IMR-90 (cell line): Measurements from ENCODE around the gene GUCY2D. TPM values are rescaled to one million over a fixed set of nuclear protein-coding genes. Genes with fewer than 3 reads are reported as not detected.

Experiments
- ATAC-seq: fragments of 200-7000 bp; cut with Tn5 transposase; 2 replicates; pipeline ENCODE4 v1.9.1; 2020; ENCODE audit warnings: low read depth, mild to moderate bottlenecking, moderate library complexity
- BruUV-seq: library from RNA; stranded (reverse); fragments of 400-500 nt; replicated peaks from 2 replicates; lab custom pipeline; 2021; lab: Mats Ljungman, UMichigan
- CTCF ChIA-PET: fragments of 300-600 bp; formaldehyde crosslinking; extraction: SDS; loops from one replicate; lab custom pipeline; 2021; ENCODE audit warnings: antibody characterized with exemption; lab: Yijun Ruan, JAX
- POLR2A ChIA-PET: fragments of 300-600 bp; sonication (Branson Sonifier 250); formaldehyde crosslinking; loops from one replicate; lab custom pipeline; 2022; ENCODE audit warnings: antibody characterized with exemption; ENCODE audit not compliant: unreplicated experiment; lab: Charles Lee
- DNase-seq: peaks from one replicate; pipeline ENCODE4 v3.0.0; 2013
- H2AFZ ChIP-seq: replicated peaks from 2 replicates; pipeline ENCODE3; 2013; ENCODE audit warnings: low read length, mild to moderate bottlenecking; ENCODE audit not compliant: poor library complexity
- H2AK5ac ChIP-seq: 2 replicates; pipeline ENCODE4 v1.6.1; 2013; ENCODE audit warnings: low read depth, low read length, inconsistent platforms
- H2AK9ac ChIP-seq: replicated peaks from 2 replicates; pipeline ENCODE3; 2013; ENCODE audit warnings: mild to moderate bottlenecking, low read depth, low read length, moderate library complexity; ENCODE audit not compliant: poor library complexity
- H2BK120ac ChIP-seq: 2 replicates; pipeline ENCODE4 v1.6.1; 2013; ENCODE audit warnings: low read depth, low read length, inconsistent platforms
- H2BK15ac ChIP-seq: 3 replicates; pipeline ENCODE4 v1.6.1; 2013; ENCODE audit warnings: low read depth, low read length, inconsistent platforms
- H2BK20ac ChIP-seq: 2 replicates; pipeline ENCODE4 v1.6.1; 2013; ENCODE audit warnings: low read depth, mild to moderate bottlenecking, inconsistent platforms, low read length, moderate library complexity
- H2BK5ac ChIP-seq: 2 replicates; pipeline ENCODE4 v1.6.1; 2013; ENCODE audit warnings: mild to moderate bottlenecking, low read depth, low read length, inconsistent platforms; ENCODE audit not compliant: poor library complexity, severe bottlenecking
- H3K14ac ChIP-seq: replicated peaks from 2 replicates; pipeline ENCODE4 v1.6.1; 2013; ENCODE audit warnings: low read depth, low read length, inconsistent platforms
- H3K18ac ChIP-seq: 2 replicates; pipeline ENCODE4 v1.6.1; 2013; ENCODE audit warnings: low read depth, low read length, control low read depth
- H3K23ac ChIP-seq: 2 replicates; pipeline ENCODE4 v1.6.1; 2013; ENCODE audit warnings: low read depth, low read length, inconsistent platforms
- H3K27ac ChIP-seq: 2 replicates; pipeline ENCODE4 v1.5.1; 2013; ENCODE audit warnings: mild to moderate bottlenecking, control low read depth, low read length; ENCODE audit not compliant: insufficient read depth
- H3K27me3 ChIP-seq: 2 replicates; pipeline ENCODE4 v1.6.1; 2013; ENCODE audit warnings: low read length; ENCODE audit not compliant: control insufficient read depth, insufficient read depth
- H3K36me3 ChIP-seq: 2 replicates; pipeline ENCODE4 v1.6.1; 2013; ENCODE audit warnings: low read length, mixed read lengths; ENCODE audit not compliant: control insufficient read depth, insufficient read depth
- H3K4ac ChIP-seq: 2 replicates; pipeline ENCODE4 v1.6.1; 2013; ENCODE audit warnings: low read depth, low read length, inconsistent platforms
- H3K4me1 ChIP-seq: 2 replicates; pipeline ENCODE4 v1.6.1; 2013; ENCODE audit warnings: low read length, mixed read lengths; ENCODE audit not compliant: control insufficient read depth, insufficient read depth
- H3K4me2 ChIP-seq: 2 replicates; pipeline ENCODE4 v1.6.1; 2013; ENCODE audit warnings: low read depth, mild to moderate bottlenecking, control low read depth, low read length, moderate library complexity
- H3K4me3 ChIP-seq: 2 replicates; pipeline ENCODE4 v1.5.1; 2013; ENCODE audit warnings: low read depth, mild to moderate bottlenecking, control low read depth, low read length, moderate library complexity; ENCODE audit not compliant: insufficient read depth
- H3K56ac ChIP-seq: 2 replicates; pipeline ENCODE4 v1.6.1; 2013; ENCODE audit warnings: low read length, inconsistent platforms; ENCODE audit not compliant: insufficient read depth; ENCODE audit errors: extremely low read depth
- H3K79me1 ChIP-seq, 2 experiments: 2 replicates each; pipeline ENCODE4 v1.6.1; 2013; ENCODE audit warnings: low read length in 2 of 2, inconsistent platforms in 1 of 2, low read depth in 1 of 2
- H3K9ac ChIP-seq: 2 replicates; pipeline ENCODE4 v1.6.1; 2013; ENCODE audit warnings: low read depth, low read length, control low read depth
- H3K9me1 ChIP-seq: 2 replicates; pipeline ENCODE4 v1.6.1; 2013; ENCODE audit warnings: low read length, inconsistent platforms; ENCODE audit not compliant: insufficient read depth
- H3K9me3 ChIP-seq: 2 replicates; pipeline ENCODE4 v1.6.1; 2013; ENCODE audit warnings: low read length; ENCODE audit not compliant: control insufficient read depth, insufficient read depth
- H4K20me1 ChIP-seq: 2 replicates; pipeline ENCODE4 v1.6.1; 2013; ENCODE audit warnings: low read length, inconsistent platforms; ENCODE audit not compliant: insufficient read depth
- H4K5ac ChIP-seq: 2 replicates; pipeline ENCODE4 v1.6.1; 2013; ENCODE audit warnings: mild to moderate bottlenecking, low read depth, low read length, control low read depth
- H4K8ac ChIP-seq, 2 experiments: 2 replicates each; pipeline ENCODE4 v1.6.1; 2013; ENCODE audit warnings: low read depth in 2 of 2, low read length in 2 of 2, control low read depth in 1 of 2, inconsistent platforms in 1 of 2
- H4K91ac ChIP-seq: 2 replicates; pipeline ENCODE4 v1.6.1; 2013; ENCODE audit warnings: low read depth, low read length, inconsistent platforms; ENCODE audit not compliant: insufficient read depth
- POLR2A ChIP-seq: IDR thresholded peaks from 2 replicates; pipeline ENCODE4 v1.6.1; 2012; ENCODE audit warnings: mild to moderate bottlenecking, low read depth, low read length
- WGBS, 2 experiments: methylation state at CpG; one replicate each; pipeline versions ENCODE4 v1.1.5 to v1.1.7; 2013; ENCODE audit warnings: missing lambda C conversion rate in 2 of 2; ENCODE audit not compliant: insufficient read length in 1 of 2; ENCODE audit errors: extremely low coverage in 2 of 2; 5-methylcytosine and 5-hydroxymethylcytosine counted together
- dilution Hi-C: fragments of 300-500 bp; cut with HindIII; formaldehyde crosslinking; loops from one replicate; pipeline ENCODE4 v1.14.3; 2018; ENCODE audit warnings: low sequenced_read_pairs; ENCODE audit not compliant: unreplicated experiment
- in situ Hi-C: fragments of 300-500 bp; cut with MboI; formaldehyde crosslinking; loops from 3 replicates; pipeline ENCODE4 v1.14.3; 2019; ENCODE audit warnings: low sequenced_read_pairs, inconsistent platforms, mixed read lengths
- intact Hi-C: fragments of 100-400 bp; cut with micrococcal nuclease; formaldehyde crosslinking; loops from 2 replicates; pipeline ENCODE4 v1.10.0; 2022
- polyA plus RNA-seq, 3 experiments: library from polyadenylated mRNA; depleted of rRNA; stranded (reverse); fragments of >200 nt; gene quantifications; 2 replicates each; pipeline ENCODE4 v1.2.3, GENCODE V29; 2012; ENCODE audit warnings: low replicate concordance in 1 of 3
- total RNA-seq: library from RNA; depleted of rRNA; stranded (reverse); fragments of >200 nt; gene quantifications from 2 replicates; pipeline ENCODE4 v1.2.3, GENCODE V29; 2012

The GUCY2D gene
- total and polyA plus RNA-seq, 2 of the 4 experiments (the other 2 are of a cell fraction): 0.03 TPM; not detected in 1

DNA sequence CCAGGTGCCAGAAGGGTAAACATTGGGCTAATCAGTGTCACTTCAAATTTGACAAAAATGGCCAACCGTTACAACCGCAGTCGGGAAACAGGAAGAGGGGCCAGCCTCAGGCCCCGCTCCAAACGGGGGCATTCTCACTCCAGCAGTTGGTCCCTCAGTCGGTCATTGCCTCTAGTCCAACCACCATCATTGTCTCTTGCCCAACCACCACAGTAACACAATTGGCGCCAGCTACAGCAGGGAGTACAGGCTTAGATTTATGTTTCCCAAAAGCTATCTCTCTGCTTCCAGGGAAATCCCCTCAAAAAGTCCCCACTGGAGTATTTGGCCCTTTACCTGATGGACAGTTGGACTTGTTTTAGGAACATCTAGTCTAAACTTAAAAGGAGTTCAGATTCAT, 56.7 kb downstream of the GUCY2D start:
- no peak overlapping the region for H3K4ac ChIP-seq
- H2BK120ac ChIP-seq: no peak overlapping the region
- DNase-seq (no peak), ATAC-seq (no peak)
- no peak overlapping the region for H3K4me2 ChIP-seq
- H3K23ac ChIP-seq: no peak overlapping the region
- no peak overlapping the region for H4K8ac ChIP-seq
- in situ Hi-C loops: no loop called here
- H3K27me3 ChIP-seq: peaks cover 53% of the 10 kb centered on the region
- dilution Hi-C loops: no loop called here
- no peak overlapping the region for H3K14ac ChIP-seq
- no peak overlapping the region for H4K91ac ChIP-seq
- no peak overlapping the region for H2BK15ac ChIP-seq
- no peak overlapping the region for H2AK9ac ChIP-seq
- no peak overlapping the region for H2BK20ac ChIP-seq
- no peaks in the 10 kb centered on the region for H3K36me3 ChIP-seq
- ChIA-PET CTCF (interaction anchor here (1.6 to 4.9 kb wide), 3 partner anchors 15 to 60 kb away, joined by 4 to 25 read pairs (median 16); partner anchors contain the start of gene ALOXE3), POLR2A (no interaction called here)
- H4K20me1 ChIP-seq: peaks cover 5% of the 10 kb centered on the region; the same call in 1 of the 2 replicates
- no peak overlapping the region for H2AK5ac ChIP-seq
- no peak overlapping the region for H4K5ac ChIP-seq
- no peak overlapping the region for H3K18ac ChIP-seq
- H3K4me1 ChIP-seq: peaks cover 2% of the 10 kb centered on the region; the same call in 1 of the 2 replicates
- H3K4me3 ChIP-seq: no peak overlapping the region
- 66% methylated on average over 3 of the region's 7 CpGs; no CpG with 5 or more reads in 1 of the 2 experiments for WGBS, 2 experiments
- no peak for TF ChIP-seq POLR2A
- no peak overlapping the region for H2AFZ ChIP-seq
- no peak overlapping the region for H2BK5ac ChIP-seq
- no peaks in the 10 kb centered on the region for H3K9me3 ChIP-seq
- H3K9ac ChIP-seq: no peak overlapping the region
- H3K56ac ChIP-seq: no peak overlapping the region
- BruUV-seq: no TSS peak
- intact Hi-C loops: loop anchor here (5.0 kb wide), 1 partner anchor 127 kb away; the partner anchor contains the start of genes CNTROB and TRAPPC1
- no peaks in the 10 kb centered on the region for H3K79me1 ChIP-seq
- no peak overlapping the region for H3K27ac ChIP-seq
- H3K9me1 ChIP-seq: no peaks in the 10 kb centered on the region
